Fibroblast of lung (primary cell): Measurements from ENCODE around the gene IFT122.

ENCODE experiments used
- CTCF ChIP-seq, 2 donors: IDR thresholded peaks in 1 of 2; conservative IDR thresholded peaks in 1 of 2; 1 replicate in 1 of 2; 2 replicates in 1 of 2; pipeline ENCODE4 v1.5.1; 2011 to 2012; ENCODE audit warnings: low read length in 2 of 2, control low read depth in 1 of 2, inconsistent platforms in 1 of 2, low read depth in 1 of 2, mild to moderate bottlenecking in 1 of 2
- EZH2 ChIP-seq: IDR thresholded peaks from 2 replicates; pipeline ENCODE4 v1.5.1; 2012; ENCODE audit warnings: low read length, control low read depth, mild to moderate bottlenecking; ENCODE audit errors: missing control alignments

GRCh38 chr3:129460572-129460971 lies 20.5 kb downstream of the IFT122 start:
- no peak for TF ChIP-seq CTCF (conservative IDR thresholded peaks at IDR 0.05 in 1 of 2, IDR thresholded peaks at IDR 0.05 in 1 of 2; ENCODE audit: low read depth in 1 of 2, low read length in 2 of 2)
- TF ChIP-seq EZH2, result no peak
